LoVo (cell line): Measurements from ENCODE around the gene ARL15.

ENCODE experiments used
- DNase-seq: peaks from one replicate; pipeline ENCODE4 v3.0.0-alpha.2; 2016; ENCODE audit warnings: low spot score

Gene ARL15

DNA sequence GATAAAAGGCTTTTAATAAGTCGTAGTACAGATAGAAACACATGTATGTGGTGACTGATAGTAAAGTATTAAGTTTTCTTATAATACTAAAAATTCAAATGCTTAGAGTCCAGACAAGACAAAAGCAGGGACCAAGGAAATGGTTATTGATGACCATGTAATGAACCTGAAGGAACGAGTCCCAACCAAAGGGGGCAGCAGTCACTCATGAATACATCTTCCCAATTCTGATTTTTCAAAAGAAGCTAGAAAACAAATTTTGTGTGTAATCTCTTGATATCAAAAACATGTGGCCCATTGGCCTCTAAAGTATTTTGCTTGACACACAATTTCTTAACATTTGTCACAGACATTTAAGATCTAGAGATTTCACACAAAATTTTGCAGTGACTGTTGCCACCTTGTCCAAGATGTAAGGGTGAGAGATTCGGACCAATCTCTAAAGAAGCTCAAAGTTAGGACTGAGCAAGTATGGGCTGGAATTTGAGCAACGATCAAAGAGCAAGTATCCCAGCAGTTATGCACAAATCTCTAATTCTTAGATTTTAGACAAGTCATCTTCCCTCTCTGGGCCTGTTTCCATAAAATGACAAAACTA is 66.8 kb downstream of the ARL15 start:
- peak; percentile 20 for DNase-seq

DNA sequence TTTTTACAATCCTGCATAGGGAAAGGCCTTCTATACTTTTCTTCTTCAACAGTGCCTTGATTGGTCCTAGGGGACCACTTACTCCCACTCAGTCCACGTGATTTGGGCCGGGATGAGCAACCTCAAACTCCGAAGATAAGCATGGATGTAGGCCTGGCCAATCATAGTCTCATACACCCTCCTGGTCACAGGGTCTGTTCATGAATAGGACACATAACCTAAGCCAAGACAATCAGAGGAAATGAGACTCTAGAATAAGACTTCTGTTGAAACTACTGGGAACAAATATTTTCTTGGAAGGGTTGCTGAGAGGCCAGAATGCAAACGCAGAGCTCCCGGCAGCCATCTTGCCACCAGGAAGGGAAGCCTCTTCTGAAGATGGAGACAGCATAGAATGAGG is 68.1 kb downstream of the ARL15 start:
- no peak for DNase-seq

DNA sequence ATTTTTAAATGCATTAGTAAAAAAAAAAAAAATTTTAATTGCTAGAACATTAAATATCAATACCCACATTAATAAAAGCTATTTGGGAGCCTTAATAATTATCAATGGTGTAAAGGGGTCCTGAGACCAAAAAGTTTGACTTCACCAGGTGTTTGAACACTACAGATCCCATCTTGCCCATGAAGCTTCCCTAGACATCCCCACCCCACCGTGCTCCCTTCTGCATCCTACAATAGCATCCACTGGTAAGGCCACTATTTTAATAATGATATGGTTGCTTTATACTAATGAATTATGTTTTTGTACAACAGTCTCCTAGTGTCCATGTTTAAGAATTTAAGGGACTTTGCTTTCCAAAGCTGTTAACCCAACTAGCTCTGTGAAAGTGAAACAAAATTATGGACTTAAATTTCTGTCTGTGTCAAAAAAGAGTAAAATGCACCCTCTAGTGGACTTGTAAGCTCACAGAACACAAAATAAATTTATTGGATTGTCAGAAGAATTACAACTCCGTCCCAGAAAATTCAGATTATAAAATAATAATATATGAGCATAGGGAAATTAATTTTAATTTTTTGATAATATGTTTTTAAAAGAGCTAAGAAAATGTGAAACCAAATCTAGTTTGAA is 76.0 kb downstream of the ARL15 start:
- peak; percentile 41 for DNase-seq

DNA sequence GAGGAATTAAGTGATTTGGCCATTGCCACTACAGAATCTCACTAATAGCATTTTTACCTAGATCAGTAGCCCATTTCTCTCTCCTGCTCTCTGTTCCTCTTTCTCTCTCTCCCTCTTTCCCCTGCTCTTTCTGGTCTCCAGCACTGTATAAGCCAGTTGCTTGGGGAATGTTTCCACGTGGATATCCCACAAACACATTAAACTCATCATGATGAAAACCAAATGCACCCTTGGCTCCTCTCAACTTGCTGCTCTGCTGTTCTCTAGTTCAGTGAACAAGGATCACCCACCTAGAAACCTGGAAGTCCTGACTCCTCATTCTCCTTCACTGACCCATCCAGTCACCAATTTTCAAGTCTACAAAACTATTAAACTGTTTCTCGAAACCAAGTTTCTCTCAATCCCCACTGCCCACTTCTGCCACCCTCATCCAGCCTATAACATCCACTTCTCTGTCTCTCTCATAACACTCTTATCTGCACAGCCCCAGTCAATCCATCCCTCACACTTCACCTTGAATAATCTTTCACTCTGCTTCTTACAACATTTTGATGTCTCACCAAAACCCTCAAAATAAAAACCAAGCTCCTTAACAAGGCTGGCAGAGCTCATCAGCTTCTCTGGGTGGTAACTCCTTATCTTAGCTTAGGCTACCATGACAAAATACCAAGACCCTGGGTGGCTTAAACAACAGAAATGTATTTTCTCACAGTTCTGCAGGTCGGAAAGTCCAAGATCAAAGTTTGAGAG is 79.3 kb downstream of the ARL15 start:
- no peak for DNase-seq

GRCh38 chr5:54229041-54229780 is 81.2 kb downstream of the ARL15 start:
- DNase-seq, result peak; percentile 43

DNA sequence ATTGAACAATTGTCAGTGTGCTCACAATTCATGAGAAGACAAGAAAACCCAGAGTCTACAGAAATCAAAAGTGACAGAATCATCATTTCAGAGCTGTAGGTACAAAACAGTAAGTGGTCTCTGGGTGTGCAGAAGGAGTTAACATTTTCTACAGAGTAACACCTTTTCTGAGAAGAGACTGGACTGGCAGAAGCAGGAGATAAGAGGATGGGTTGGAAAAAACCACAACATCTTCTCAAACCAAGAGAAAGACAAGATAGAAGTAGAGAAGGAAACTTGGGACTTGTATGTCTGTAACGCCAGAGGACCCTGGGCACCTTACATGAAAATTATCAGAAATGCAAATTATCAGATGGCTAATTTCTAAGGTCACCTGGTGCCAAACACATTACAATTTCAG is 82.6 kb downstream of the ARL15 start:
- DNase-seq, result no peak

- no peak for DNase-seq
Observed at GRCh38 chr5:54227109-54227508, 83.3 kb downstream of the ARL15 start.

DNA sequence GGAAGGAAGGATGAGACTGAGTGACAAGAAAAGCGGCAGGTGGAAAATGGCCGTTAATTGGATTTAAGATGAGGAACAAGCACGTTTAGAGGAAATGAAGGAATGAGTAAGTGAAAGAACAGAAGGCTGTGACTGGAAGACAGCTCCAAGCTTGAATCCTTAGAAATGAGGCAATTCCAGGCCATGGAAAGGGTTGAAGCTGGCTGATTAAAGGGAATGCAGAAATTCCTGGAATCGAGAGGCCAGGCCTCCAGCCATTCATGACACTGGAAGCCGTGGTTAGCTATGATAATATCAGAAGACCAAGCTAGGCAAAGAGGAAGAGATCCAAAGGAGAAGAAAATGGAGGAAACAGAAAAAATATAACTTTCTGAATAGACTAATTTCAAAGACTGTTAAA is 84.2 kb downstream of the ARL15 start:
- DNase-seq, result no peak

GRCh38 chr5:54224103-54224826 is 86.1 kb downstream of the ARL15 start:
- no peak for DNase-seq

GRCh38 chr5:54222336-54222735 is 88.0 kb downstream of the ARL15 start:
- DNase-seq, result no peak

DNA sequence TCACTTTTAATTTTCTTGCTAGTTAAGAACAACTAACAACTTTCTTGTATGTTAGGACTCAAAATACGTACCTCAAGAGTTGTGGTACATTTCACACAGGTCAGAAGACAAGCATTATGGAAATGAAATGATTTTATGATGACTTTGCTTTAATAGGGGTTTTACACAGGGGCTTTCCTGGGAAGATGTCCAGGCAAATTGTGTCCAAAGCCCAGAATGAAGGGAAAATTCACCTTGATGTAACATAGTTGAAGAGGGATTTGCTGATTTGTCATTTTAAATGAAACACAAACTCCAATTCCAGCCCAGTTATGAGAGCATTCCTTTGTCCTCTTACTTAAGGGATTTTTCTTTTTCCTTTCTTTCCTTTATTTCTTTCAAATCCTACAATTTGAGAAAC is 89.2 kb downstream of the ARL15 start:
- no peak for DNase-seq

GRCh38 chr5:54220230-54221040 is 89.9 kb downstream of the ARL15 start:
- no peak for DNase-seq

GRCh38 chr5:54217826-54218503 is 92.4 kb downstream of the ARL15 start:
- peak; percentile 77 for DNase-seq

GRCh38 chr5:54215233-54215736 is 95.1 kb downstream of the ARL15 start:
- DNase-seq, result no peak

- DNase-seq, result no peak
Observed at GRCh38 chr5:54214722-54215121, 95.7 kb downstream of the ARL15 start.

GRCh38 chr5:54212331-54212730 is 98.0 kb downstream of the ARL15 start:
- no peak for DNase-seq

- DNase-seq, result no peak
Observed at GRCh38 chr5:54211912-54212311, 98.5 kb downstream of the ARL15 start.

GRCh38 chr5:54207566-54207965 is 102.8 kb downstream of the ARL15 start:
- no peak for DNase-seq

DNA sequence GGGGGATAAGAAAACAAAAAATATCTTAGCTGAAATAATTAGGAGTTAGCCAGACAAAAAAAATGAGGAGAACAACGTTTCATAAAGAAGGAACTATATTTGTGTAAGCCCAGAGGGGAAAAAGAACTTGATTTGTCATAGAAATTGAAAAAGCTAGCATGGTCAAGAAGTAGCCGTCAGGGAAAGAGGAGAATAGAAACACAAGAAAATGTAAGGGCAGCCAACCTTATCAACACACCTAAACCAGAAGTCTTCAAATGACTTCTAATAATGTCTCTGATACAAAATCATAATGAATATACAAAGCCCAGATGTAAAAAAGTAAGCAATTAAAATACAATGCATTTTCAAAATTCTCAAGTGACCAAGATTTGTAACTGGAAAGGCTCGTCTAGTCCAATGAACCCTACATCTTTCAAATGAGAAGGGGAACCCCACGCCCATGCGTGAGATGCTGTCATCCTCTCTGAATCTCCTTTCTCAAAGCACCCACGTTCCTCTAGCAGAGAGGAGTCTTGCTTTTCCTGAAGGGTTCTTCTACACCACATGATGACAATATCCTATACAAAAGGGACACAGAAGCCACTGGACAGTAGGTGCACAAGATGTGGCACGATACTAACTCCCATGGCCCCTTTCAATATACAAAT is 103.7 kb downstream of the ARL15 start:
- no peak for DNase-seq

- no peak for DNase-seq
Observed at GRCh38 chr5:54205918-54206317, 104.5 kb downstream of the ARL15 start.
